Heart right ventricle (tissue), 16 donors: ENCODE results near the gene PDZD4. TPM values are rescaled to one million over a fixed set of nuclear protein-coding genes. Genes with fewer than 3 reads are reported as not detected.

Source experiments
- ATAC-seq, 8 donors: fragments of 200-7000 bp; cut with Tn5 transposase; one replicate each; pipeline ENCODE4 v1.9.1; 2020; ENCODE audit warnings: mild to moderate bottlenecking in 8 of 8, moderate library complexity in 8 of 8, moderate number of reproducible peaks in 1 of 8
- DNase-seq, 2 donors: peaks; one replicate each; pipeline ENCODE4 v3.0.0-alpha.2; 2020
- H3K27ac ChIP-seq, 10 donors: fragments of 200-600 bp; sonication (generic) in 2 of 10; one replicate each; pipeline versions ENCODE4 v1.5.0 to v1.8.0; 2020 to 2022; ENCODE audit warnings: mild to moderate bottlenecking in 3 of 10
- H3K27me3 ChIP-seq, 7 donors: fragments of 200-600 bp; one replicate each; pipeline ENCODE4 v1.8.0; 2021 to 2022; ENCODE audit warnings: mild to moderate bottlenecking in 2 of 7
- H3K36me3 ChIP-seq, 9 donors: fragments of 200-600 bp; sonication (generic) in 1 of 9; one replicate each; pipeline versions ENCODE4 v1.5.0 to v1.8.0; 2020 to 2022; ENCODE audit warnings: mild to moderate bottlenecking in 2 of 9
- H3K4me1 ChIP-seq, 9 donors: fragments of 200-600 bp; sonication (generic) in 1 of 9; one replicate each; pipeline versions ENCODE4 v1.5.0 to v1.8.0; 2020 to 2022; ENCODE audit warnings: mild to moderate bottlenecking in 4 of 9
- H3K4me3 ChIP-seq, 10 donors: fragments of 200-600 bp; sonication (generic) in 2 of 10; one replicate each; pipeline versions ENCODE4 v1.5.0 to v1.8.0; 2020 to 2022; ENCODE audit warnings: mild to moderate bottlenecking in 7 of 10, moderate library complexity in 2 of 10
- H3K9me3 ChIP-seq, 11 donors: fragments of 200-600 bp in 10 of 11; sonication (generic) in 2 of 11; one replicate each; pipeline versions ENCODE4 v1.5.0 to v1.8.0; 2013 to 2022; ENCODE audit warnings: mild to moderate bottlenecking in 2 of 11, control low read depth in 1 of 11, moderate library complexity in 1 of 11
- CTCF ChIP-seq, 9 donors: fragments of 200-600 bp; sonication (generic) in 2 of 9; IDR thresholded peaks; one replicate each; pipeline versions ENCODE4 v1.5.0 to v1.8.0; 2021 to 2022; ENCODE audit warnings: antibody characterized with exemption in 9 of 9, mild to moderate bottlenecking in 5 of 9, moderate library complexity in 1 of 9
- WGBS, 2 donors: extraction: QIAGEN DNeasy Blood & Tissue Kit; methylation state at CpG; one replicate each; pipeline ENCODE4 v1.1.7; 2013; ENCODE audit warnings: inconsistent platforms in 1 of 2; 5-methylcytosine and 5-hydroxymethylcytosine counted together
- intact Hi-C, 10 donors: fragments of 100-400 bp; cut with DNase I; formaldehyde crosslinking; loops; one replicate each; pipeline versions ENCODE4 v1.11.1 to v1.14.2; 2022
- polyA plus RNA-seq, 2 donors: library from polyadenylated mRNA; stranded (reverse); fragments of 200-250 nt; gene quantifications; one replicate each; pipeline ENCODE4 v1.2.3, GENCODE V29; 2013
- total RNA-seq, 10 donors: library from RNA; stranded (reverse); fragmentation: NEBNext Ultra II Directional in 3 of 10; extraction: Animal tissue kit (Norgen Biotek cat#: 25700) in 3 of 10; gene quantifications; one replicate each; pipeline versions ENCODE4 v1.2.1 to v1.2.4, GENCODE V29; 2021 to 2023
- donor health status: Arrhythmogenic right ventricular cardiomyopathy.
- donor health status: ischemic (EF 13 %, LVEDD 7.1; RV severe dilation, severe dysfunction).
- donor health status: healthy with polysubstance abuse.
- donor health status: DM: no; HTN: yes; CAD: no.
- donor health status: DM: no; HTN: no; CAD: no.
- donor health status: ischemic (EF 25% LVEDD 6.9; RV normal size, moderate dysfunction).
- donor health status: ischemic (EF 25% LVEDD 5.7; RV mildly dilated, moderate dysfunction).
- donor health status: healthy.
- donor health status: DM: yes; HTN: yes; CAD: no.
- donor health status: Ischemic cardiomyopathy.
- donor health status: ischemic (EF 35%, LVEDD 5.7; RV mildly dilated, moderate dysfunction).
- donor health status: nonischemic (EF 11% LVEDD 7.7; RV severe dilation, severe dysfunction).
- donor health status: DM: yes; HTN: yes; CAD: no.
- donor health status: PGD.
- donor health status: ischemic (EF 29% LVEDD 5.4; RV normal size, mild dysfunction).
- donor health status: nonischemic (EF 23%, LVEDD 6.1; RV moderate dilation, normal function).

The PDZD4 gene
- total and polyA plus RNA-seq, 12 donors = 1.2 to 4.5 (median 2.3) TPM

- ATAC-seq = peak in 6 of 8 donors; percentile 4 to 31 (median 20)
- WGBS, 2 donors = 86 to 88% methylated on average over 7 of the region's 7 CpGs
- DNase-seq = no peak
- Histone ChIP-seq H3K4me3 (no peak overlapping the region), H3K4me1 (peaks cover 0 to 9% (median 5%) of the 10 kb centered on the region in 9 donors), H3K9me3 (peaks cover 0 to 14% (median 0%) of the 10 kb centered on the region in 11 donors), H3K36me3 (peaks cover 0 to 35% (median 0%) of the 10 kb centered on the region in 9 donors), H3K27ac (peak overlapping the region in 6 of 10 donors; percentile 8 to 76 (median 31)), H3K27me3 (no peaks in the 10 kb centered on the region)
- TF ChIP-seq CTCF (IDR thresholded peaks at IDR 0.05) = no peak
- intact Hi-C loops = no loop called here
Observed at GRCh38 chrX:153800746-153801145, 29.6 kb downstream of the PDZD4 start.

GRCh38 chrX:153800177-153800722 lies 30.1 kb downstream of the PDZD4 start:
- peak; percentile 15 to 81 (median 53) for ATAC-seq
- peak overlapping the region in 6 of 10 donors; percentile 19 to 76 (median 34) for H3K27ac ChIP-seq
- DNase-seq = peak in 1 of 2 donors; percentile 24
- peaks cover 0 to 35% (median 0%) of the 10 kb centered on the region in 9 donors for H3K36me3 ChIP-seq
- H3K4me3 ChIP-seq = no peak overlapping the region
- H3K27me3 ChIP-seq = no peaks in the 10 kb centered on the region
- H3K4me1 ChIP-seq = peaks cover 0 to 14% (median 8%) of the 10 kb centered on the region in 9 donors
- H3K9me3 ChIP-seq = peaks cover 0 to 14% (median 0%) of the 10 kb centered on the region in 11 donors
- TF ChIP-seq CTCF (IDR thresholded peaks at IDR 0.05) = no peak
- intact Hi-C loops = no loop called here
- WGBS, 2 donors = 63 to 72% methylated on average over 13 to 16 of the region's 16 CpGs

GRCh38 chrX:153799326-153799725 lies 31.0 kb downstream of the PDZD4 start:
- Histone ChIP-seq H3K4me1 (peaks cover 0 to 17% (median 9%) of the 10 kb centered on the region in 9 donors), H3K27ac (peak overlapping the region in 1 of 10 donors; percentile 76), H3K36me3 (peaks cover 0 to 35% (median 0%) of the 10 kb centered on the region in 9 donors), H3K9me3 (peaks cover 0 to 20% (median 0%) of the 10 kb centered on the region in 11 donors), H3K4me3 (no peak overlapping the region), H3K27me3 (no peaks in the 10 kb centered on the region)
- intact Hi-C loops = loop anchor here in 4 of 10 donors (10.0 kb wide), 2 partner anchors 125 to 145 kb away; partner anchors contain the start of genes ARHGAP4 (in 3 of the 4) and RENBP (in 1 of the 4)
- ATAC-seq (no peak), DNase-seq (no peak)
- 79 to 97% methylated on average over 3 to 5 of the region's 5 CpGs for WGBS, 2 donors
- no peak for TF ChIP-seq CTCF (IDR thresholded peaks at IDR 0.05)

- Histone ChIP-seq H3K4me3 (no peak overlapping the region), H3K27me3 (no peaks in the 10 kb centered on the region), H3K4me1 (peaks cover 0 to 28% (median 17%) of the 10 kb centered on the region in 9 donors), H3K36me3 (peaks cover 0 to 35% (median 0%) of the 10 kb centered on the region in 9 donors), H3K27ac (no peak overlapping the region), H3K9me3 (peaks cover 0 to 21% (median 0%) of the 10 kb centered on the region in 11 donors)
- intact Hi-C loops = loop anchor here in 4 of 10 donors (10.0 kb wide), 2 partner anchors 127 to 147 kb away; partner anchors contain the start of genes ARHGAP4 (in 3 of the 4) and RENBP (in 1 of the 4)
- WGBS, 2 donors = 86 to 87% methylated on average over 12 to 15 of the region's 15 CpGs
- DNase-seq (no peak), ATAC-seq (no peak)
- no peak for TF ChIP-seq CTCF (IDR thresholded peaks at IDR 0.05)
Observed at GRCh38 chrX:153797415-153798015, 32.8 kb downstream of the PDZD4 start.
